DMS 273 (cell line): ENCODE measurements around the gene GNPAT.

Source experiments
- DNase-seq: peaks from one replicate; lab custom pipeline; 2025; ENCODE audit not compliant: unreplicated experiment; lab: John Stamatoyannopoulos, UW

Gene GNPAT

DNA sequence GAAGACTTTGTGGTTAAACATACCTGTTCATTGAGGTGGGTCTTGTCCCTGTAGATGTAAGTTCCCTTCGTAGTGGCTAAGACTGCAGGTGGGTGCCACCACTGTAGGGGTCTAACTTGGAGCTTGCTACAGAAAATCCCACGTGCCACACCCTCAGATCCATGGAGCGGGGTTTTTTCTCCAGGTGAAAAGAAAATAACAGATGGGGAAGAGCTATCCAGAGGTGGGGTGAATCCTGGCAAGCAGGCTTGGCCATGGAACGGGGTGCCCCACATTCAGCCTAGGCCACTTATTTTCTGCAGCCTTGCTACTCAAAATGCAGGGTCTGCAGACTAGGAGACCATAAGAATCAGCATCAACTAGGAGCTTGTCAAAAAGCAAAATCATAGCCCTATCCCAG, 72.6 kb downstream of the GNPAT start:
- DNase-seq = no peak

DNA sequence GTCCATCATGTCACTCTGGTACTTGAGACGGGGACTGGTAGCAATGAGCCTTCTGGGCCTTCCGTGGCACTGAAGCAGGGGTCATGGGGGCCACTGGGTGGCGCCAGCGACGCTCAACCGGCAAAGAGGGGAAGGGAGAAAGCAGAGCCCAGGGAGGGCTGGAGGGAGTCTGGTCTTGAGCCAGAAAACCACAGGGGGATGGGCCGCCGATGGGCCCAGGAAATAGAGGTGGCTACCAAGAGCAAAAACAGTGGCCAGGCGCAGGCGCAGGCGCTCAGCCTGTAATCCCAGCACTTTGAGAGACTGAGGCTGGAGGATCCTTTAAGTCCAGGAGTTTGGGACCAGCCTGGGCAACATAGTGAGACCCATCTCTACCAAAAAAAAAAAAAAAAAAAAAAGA, 74.9 kb downstream of the GNPAT start:
- peak; percentile 79 for DNase-seq

GRCh38 chr1:231317306-231318014, 76.4 kb downstream of the GNPAT start:
- no peak for DNase-seq

DNA sequence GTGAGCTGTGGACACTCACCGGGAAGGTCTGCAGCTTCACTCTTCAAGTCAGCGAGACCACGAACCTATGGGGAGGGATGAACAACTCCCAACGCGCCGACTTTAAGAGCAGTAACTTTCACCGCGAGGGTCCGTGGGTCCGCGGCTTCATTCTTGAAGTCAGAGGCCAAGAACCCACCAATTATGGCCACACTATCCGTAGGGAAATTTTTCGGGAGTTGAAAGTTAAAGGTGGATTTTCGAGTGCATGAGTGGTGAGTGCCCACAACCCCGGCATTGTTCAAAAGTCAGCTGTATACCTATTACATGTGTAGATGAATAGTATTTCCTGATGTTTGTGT, 77.0 kb downstream of the GNPAT start:
- no peak for DNase-seq

- no peak for DNase-seq
Measured at GRCh38 chr1:231318568-231318967, 77.6 kb downstream of the GNPAT start.

GRCh38 chr1:231319080-231319479, 78.1 kb downstream of the GNPAT start:
- DNase-seq = no peak

GRCh38 chr1:231322880-231323530, 82.0 kb downstream of the GNPAT start:
- DNase-seq = no peak

DNA sequence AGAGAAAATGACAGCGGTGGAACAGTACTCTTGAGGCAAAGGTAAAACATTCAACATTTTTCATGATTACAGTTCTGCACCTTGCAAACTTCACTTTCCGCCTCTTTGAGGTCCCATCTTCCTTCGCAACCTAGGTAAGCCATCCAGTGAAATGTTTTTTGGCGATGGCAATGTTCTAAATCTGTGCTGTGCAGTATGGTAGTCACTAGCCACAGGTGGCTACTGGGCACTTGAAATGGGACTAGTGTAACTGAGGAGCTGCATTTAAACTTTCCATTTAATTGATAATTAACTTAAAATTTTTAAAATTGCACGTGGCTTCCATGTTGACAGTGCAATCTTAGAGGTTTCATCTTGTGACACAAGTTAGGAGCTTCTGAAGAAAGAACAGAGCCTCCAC, 83.6 kb downstream of the GNPAT start:
- no peak for DNase-seq

DNA sequence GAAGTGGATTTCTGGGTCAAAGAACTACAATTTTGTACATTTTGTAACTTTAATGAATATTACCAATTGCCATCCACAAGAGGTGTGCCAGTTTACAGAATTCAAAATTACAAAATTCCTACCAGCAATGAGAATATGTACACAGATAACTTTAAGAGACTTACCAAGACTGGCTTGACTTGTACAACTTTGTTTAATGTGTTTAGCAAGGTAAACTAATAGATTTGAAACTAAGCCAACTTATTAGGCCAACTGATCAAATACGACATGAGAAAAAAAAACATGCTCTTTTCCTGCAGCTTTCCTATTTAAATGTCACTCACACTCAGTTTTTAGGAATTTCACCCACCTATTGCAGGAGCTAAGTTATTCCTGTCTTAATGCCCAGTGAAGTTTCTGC, 85.2 kb downstream of the GNPAT start:
- DNase-seq = no peak
